Measurements from ENCODE around the gene IQGAP2.

GRCh38 chr5:76462097-76462667 is 59.1 kb downstream of the IQGAP2 start:
- TF ChIP-seq EZH2phosphoT487 (IDR thresholded peaks at IDR 0.05; ENCODE audit: borderline replicate concordance, low read length) (no peak), CTCF (IDR thresholded peaks at IDR 0.05; ENCODE audit: low read depth, low read length, poor library complexity, severe bottlenecking) (no peak)

Data from DOHH2 (cell line).